Measurements from ENCODE around the gene PPM1N.

- no peak for TF ChIP-seq CTCF (IDR thresholded peaks at IDR 0.05)
- TF ChIP-seq POLR2A (IDR thresholded peaks at IDR 0.05): no peak
These were observed 49.0 kb downstream of the PPM1N start for GRCh38 chr19:45547211-45547770.

Measured in tibial nerve (tissue), 3 donors.